HCEC 1CT (cell line): Measurements from ENCODE around the gene ATP5F1B.

Experiments
- DNase-seq: peaks from one replicate; pipeline ENCODE4 v3.0.0-alpha.2; 2017

Gene ATP5F1B

GRCh38 chr12:56614627-56615026 is 31.2 kb downstream of the ATP5F1B start:
- no peak for DNase-seq

- DNase-seq, result no peak
These were observed 41.4 kb downstream of the ATP5F1B start for GRCh38 chr12:56604355-56604754.

- DNase-seq, result no peak
These were observed 43.5 kb downstream of the ATP5F1B start for GRCh38 chr12:56602239-56602638.

- DNase-seq, result no peak
These were observed 44.3 kb downstream of the ATP5F1B start for GRCh38 chr12:56601503-56601902.

GRCh38 chr12:56600753-56601152 is 45.0 kb downstream of the ATP5F1B start:
- DNase-seq, result no peak

- DNase-seq, result no peak
These were observed 46.0 kb downstream of the ATP5F1B start for GRCh38 chr12:56599797-56600196.

- DNase-seq, result no peak
These were observed 46.7 kb downstream of the ATP5F1B start for GRCh38 chr12:56599041-56599440.

GRCh38 chr12:56596815-56597214 is 49.0 kb downstream of the ATP5F1B start:
- no peak for DNase-seq

- peak; percentile 76 for DNase-seq
These were observed 51.7 kb downstream of the ATP5F1B start for GRCh38 chr12:56593909-56594621.

- DNase-seq, result no peak
These were observed 53.8 kb downstream of the ATP5F1B start for GRCh38 chr12:56591961-56592360.

- DNase-seq, result no peak
These were observed 54.7 kb downstream of the ATP5F1B start for GRCh38 chr12:56591126-56591525.

- peak; percentile 17 for DNase-seq
These were observed 55.5 kb downstream of the ATP5F1B start for GRCh38 chr12:56590237-56590830.

GRCh38 chr12:56589783-56590182 is 56.0 kb downstream of the ATP5F1B start:
- no peak for DNase-seq
